ENCODE data around the gene TSPEAR. TPM values are rescaled to one million over a fixed set of nuclear protein-coding genes. Genes with fewer than 3 reads are reported as not detected.

The TSPEAR gene
- total and polyA plus RNA-seq, 2 of the 13 experiments (the other 11 are each of a cell fraction or from before 2014, with no cell fraction given): 0.07 to 0.32 TPM

GRCh38 chr21:44697811-44698734 lies 13.3 kb downstream of the TSPEAR start (continued):
- TF ChIP-seq ZNF292 (CRISPR knock-in tag; IDR thresholded peaks at IDR 0.05; ENCODE audit: borderline replicate concordance, low read depth): peak; percentile 77
- TF ChIP-seq XBP1 (CRISPR knock-in tag; IDR thresholded peaks at IDR 0.05): no peak
- TF ChIP-seq SCMH1 (CRISPR knock-in tag; IDR thresholded peaks at IDR 0.05; ENCODE audit: borderline replicate concordance): no peak
- TF ChIP-seq YEATS4 (CRISPR knock-in tag; IDR thresholded peaks at IDR 0.05; ENCODE audit: borderline replicate concordance): 0 out of 2 replicates have a peak, but pooled peaks have one; percentile 41
- TF ChIP-seq ZNF570 (CRISPR knock-in tag; IDR thresholded peaks at IDR 0.05; ENCODE audit: borderline replicate concordance): no peak
- TF ChIP-seq SMARCE1 (IDR thresholded peaks at IDR 0.05; ENCODE audit: borderline replicate concordance): no peak
- no peak for TF ChIP-seq ATF6 (CRISPR knock-in tag; conservative IDR thresholded peaks at IDR 0.05)
- no peak for TF ChIP-seq HNRNPUL1 (IDR thresholded peaks at IDR 0.05; ENCODE audit: low read depth, low read length)
- no peak for TF ChIP-seq PRDM15 (CRISPR knock-in tag; IDR thresholded peaks at IDR 0.05)
- TF ChIP-seq ZKSCAN5 (CRISPR knock-in tag; IDR thresholded peaks at IDR 0.05): no peak
- TF ChIP-seq EP300 (IDR thresholded peaks at IDR 0.05; ENCODE audit: low read depth in 2 of 2, low read length in 2 of 2): no peak
- TF ChIP-seq EP300 (CRISPR knock-in tag; IDR thresholded peaks at IDR 0.05; ENCODE audit: borderline replicate concordance): no peak
- TF ChIP-seq MEF2D (CRISPR knock-in tag; IDR thresholded peaks at IDR 0.05): 0 out of 2 replicates have a peak, but pooled peaks have one; percentile 41
- no peak for TF ChIP-seq JUND (CRISPR knock-in tag; IDR thresholded peaks at IDR 0.05)
- no peak for TF ChIP-seq ZNF513 (CRISPR knock-in tag; conservative IDR thresholded peaks at IDR 0.05)
- TF ChIP-seq ZNF772 (CRISPR knock-in tag; IDR thresholded peaks at IDR 0.05): 0 out of 2 replicates have a peak, but pooled peaks have one; percentile 57
- peak; percentile 44; the same call in 1 of the 2 replicates for TF ChIP-seq KAT8 (CRISPR knock-in tag; IDR thresholded peaks at IDR 0.05)
- no peak for TF ChIP-seq ZNF883 (CRISPR knock-in tag; IDR thresholded peaks at IDR 0.05; ENCODE audit: not compliant biosample characterization)
- no peak for TF ChIP-seq HNRNPL (IDR thresholded peaks at IDR 0.05; ENCODE audit: low read depth, low read length)
- TF ChIP-seq MTA3 (CRISPR knock-in tag; IDR thresholded peaks at IDR 0.05): no peak
- TF ChIP-seq PPARG (CRISPR knock-in tag; conservative IDR thresholded peaks at IDR 0.05): no peak
- no peak for TF ChIP-seq CBX2 (IDR thresholded peaks at IDR 0.05; ENCODE audit: low read depth, low read length)
- no peak for TF ChIP-seq CBX2 (CRISPR knock-in tag; IDR thresholded peaks at IDR 0.05; ENCODE audit: low read depth)
